NCI-H748 treated with DMSO at 0.1 percent for 48 hours (cell line): ENCODE measurements around the gene SLC38A11.
"Not testable (repeated sequence)": the region's sequence is repeated elsewhere in the genome, so short reads cannot be mapped to it uniquely, and the experiment has no call there.

Experiments
- DNase-seq: peaks from one replicate; lab custom pipeline; 2025; lab: John Stamatoyannopoulos, UW

The SLC38A11 gene, protein sequence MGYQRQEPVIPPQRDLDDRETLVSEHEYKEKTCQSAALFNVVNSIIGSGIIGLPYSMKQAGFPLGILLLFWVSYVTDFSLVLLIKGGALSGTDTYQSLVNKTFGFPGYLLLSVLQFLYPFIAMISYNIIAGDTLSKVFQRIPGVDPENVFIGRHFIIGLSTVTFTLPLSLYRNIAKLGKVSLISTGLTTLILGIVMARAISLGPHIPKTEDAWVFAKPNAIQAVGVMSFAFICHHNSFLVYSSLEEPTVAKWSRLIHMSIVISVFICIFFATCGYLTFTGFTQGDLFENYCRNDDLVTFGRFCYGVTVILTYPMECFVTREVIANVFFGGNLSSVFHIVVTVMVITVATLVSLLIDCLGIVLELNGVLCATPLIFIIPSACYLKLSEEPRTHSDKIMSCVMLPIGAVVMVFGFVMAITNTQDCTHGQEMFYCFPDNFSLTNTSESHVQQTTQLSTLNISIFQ

DNA sequence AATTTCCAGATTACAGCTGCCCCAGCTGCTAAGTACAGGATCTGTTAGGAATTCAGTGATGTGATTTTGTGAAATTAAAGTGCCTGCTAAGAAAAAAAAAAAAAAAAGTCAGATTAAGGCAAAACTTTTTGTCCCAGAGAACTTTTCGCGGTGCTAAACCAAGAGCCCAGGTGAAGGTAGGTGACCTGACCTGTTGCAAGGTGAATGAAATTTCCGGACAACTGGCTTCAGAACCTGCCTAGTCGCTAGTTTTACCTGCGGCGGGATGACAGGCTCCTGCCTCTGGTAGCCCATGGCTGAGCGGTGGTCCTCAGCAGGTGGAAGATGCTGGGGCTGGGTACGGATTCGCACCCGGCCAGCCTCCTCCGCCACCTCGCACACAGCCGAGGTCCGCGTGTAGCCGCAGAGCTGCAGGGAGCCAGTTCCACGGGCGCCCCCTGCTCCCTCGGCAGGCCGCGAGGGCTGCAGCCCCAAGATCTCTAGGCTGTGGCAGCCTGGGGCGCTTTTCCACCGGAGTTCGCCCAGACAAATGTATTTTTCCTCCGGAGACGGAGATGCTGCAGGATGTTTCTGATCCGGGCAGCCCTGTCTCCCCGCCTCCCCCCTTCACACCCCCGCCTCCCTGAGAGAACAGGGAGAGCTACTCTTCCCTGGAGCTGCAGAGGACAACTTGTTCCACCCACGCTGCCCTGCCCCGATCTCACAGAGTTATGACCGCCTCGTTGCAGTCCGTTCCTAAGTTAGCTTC, at the start of gene SLC38A11:
Gene SLC38A11 (minus strand): TSS at position 572 of the 748 bp plus-strand sequence. CDS start 278 bp downstream, at position 294.
- no peak for DNase-seq

DNA sequence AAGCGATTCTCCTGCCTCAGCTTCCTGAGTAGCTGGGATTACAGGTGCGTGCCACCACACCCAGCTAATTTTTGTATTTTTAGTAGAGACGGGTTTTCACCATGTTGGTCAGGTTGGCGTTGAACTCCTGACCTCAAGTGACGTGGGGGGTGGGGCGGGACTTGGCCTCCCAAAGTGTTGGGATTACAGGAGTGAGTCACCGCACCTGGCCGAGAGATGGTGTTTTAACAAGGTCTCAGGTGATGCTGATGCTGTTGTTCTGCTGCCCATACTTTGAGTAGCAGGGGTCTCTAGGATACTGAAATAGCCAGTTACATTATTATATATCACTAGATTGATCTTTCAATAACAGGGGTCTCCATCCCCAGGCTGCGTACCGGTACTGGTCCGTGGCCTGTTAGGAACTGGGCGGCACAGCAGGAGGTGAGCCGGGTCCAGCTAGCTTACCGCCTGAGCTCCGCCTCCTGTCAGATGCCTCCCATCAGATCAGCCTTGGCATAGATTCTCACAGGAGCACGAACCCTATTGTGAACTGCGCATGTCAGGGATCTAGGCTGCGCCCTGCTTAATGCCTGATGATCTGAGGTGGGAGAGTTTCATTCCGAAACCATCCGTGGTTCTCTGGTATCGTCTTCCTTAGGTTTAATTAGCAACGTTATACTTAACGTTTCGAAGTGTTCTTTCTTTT, 48.3 kb upstream of the SLC38A11 start:
- peak; percentile 92 for DNase-seq

DNA sequence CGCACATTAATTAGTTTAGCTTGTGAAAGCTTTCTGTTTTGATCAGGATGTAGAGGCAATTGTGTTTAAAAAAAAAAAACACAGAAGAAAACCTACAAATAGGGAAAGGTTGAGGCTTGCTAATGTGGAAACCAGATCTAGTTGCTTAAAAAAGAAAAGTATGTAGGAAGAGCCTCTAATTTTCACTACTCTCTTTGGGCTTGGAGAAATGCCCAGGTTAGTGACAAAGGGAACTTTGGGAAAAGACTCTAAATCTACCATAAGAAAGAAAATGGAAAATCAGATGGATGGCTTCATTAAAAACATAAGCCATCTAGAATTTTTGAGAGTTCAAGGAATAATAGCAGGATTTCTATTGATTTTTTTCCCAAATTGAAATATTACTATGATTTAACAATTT, 47.3 kb upstream of the SLC38A11 start:
- no peak for DNase-seq

DNA sequence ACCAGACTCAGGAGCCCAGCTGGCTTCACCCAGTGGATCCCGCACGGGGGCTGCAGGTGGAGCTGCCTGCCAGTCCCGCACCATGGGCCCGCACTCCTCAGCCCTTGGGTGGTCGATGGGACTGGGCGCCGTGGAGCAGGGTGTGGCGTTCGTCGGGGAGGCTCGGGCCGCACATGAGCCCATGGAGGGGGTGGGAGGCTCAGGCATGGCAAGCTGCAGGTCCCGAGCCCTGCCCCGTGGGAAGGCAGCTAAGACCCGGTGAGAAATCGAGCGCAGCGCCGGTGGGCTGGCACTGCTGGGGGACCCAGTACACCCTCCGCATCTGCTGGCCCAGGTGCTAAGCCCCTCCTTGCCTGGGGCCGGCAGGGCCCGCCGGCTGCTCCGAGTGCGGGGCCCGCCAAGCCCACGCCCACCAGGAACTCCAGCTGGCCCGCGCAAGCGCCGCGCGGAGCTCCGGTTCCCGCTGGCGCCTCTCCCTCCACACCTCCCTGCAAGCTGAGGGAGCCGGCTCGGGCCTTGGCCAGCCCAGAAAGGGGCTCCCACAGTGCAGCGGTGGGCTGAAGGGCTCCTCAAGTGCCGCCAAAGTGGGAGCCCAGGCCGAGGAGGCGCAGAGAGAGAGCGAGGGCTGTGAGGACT, 39.5 kb upstream of the SLC38A11 start:
- DNase-seq: not testable (repeated sequence)

DNA sequence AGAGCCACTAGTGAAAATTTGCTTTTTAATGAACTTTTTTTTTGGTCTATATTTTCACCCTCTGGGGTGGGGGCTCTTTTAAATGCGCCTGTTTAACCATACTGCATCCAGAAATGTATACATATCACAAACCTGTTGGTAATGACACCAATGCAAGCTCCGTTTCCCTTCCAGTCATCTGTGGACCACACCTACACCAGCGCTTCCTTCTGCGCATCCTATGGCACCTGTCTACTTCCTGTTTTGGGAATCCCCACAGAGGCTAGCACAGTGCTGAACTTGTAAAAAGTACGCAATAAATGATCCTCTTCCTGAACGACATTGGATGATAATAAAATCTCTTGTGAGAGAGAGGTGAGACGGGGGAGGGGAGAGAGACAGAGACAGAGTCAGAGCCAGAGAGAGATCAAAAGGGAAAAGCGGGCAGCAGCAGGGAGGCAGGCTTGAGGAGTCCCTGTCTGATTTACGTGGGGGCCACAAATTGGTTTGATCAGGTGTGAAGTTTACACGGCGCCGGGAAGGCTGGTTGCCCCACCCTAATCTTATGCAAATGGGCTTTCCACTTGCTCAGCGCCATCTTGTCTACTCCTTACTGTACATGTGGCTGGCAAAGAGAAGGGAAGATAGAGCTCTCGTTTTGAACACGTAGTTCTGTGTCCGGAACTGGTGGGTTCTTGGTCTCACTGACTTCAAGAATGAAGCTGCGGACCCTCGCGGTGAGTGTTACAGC, 38.1 kb upstream of the SLC38A11 start:
- DNase-seq: no peak

DNA sequence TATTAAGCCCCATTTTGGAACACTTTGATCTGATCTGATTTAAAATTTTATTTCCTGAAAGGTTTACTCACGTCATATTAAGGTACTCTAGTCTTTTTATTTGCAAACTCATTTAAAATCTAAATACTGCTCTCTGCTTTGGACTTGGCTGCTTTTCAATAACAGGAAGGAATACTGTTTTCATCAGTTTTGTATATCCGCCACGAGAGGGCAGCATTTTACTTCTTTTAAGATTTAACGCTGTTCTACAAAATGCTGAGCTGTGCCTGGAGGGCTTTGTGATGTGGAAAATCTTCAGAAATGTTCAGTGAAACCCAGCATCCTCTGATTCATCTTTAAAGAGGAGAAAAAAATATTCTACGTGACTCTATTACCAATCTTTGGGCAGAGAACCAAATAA, 37.5 kb upstream of the SLC38A11 start:
- peak; percentile 91 for DNase-seq

DNA sequence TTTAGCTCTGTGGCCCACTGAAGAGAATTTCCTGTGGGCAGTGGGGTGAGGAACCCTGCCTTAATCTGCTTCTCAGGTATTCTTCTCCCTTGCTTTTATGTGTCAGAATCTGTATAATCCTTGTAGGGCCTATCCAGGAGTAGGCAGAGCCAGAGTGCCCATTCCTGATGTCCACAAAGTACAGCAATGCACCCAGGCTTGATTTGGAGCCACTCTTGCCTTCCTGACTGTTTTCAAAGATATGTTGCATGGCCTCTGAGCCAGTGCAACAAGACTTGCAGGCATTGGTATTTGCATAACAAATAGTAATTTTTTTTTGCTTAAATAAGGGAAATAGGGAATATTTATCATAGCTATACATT, 36.7 kb upstream of the SLC38A11 start:
- not testable (repeated sequence) for DNase-seq

DNA sequence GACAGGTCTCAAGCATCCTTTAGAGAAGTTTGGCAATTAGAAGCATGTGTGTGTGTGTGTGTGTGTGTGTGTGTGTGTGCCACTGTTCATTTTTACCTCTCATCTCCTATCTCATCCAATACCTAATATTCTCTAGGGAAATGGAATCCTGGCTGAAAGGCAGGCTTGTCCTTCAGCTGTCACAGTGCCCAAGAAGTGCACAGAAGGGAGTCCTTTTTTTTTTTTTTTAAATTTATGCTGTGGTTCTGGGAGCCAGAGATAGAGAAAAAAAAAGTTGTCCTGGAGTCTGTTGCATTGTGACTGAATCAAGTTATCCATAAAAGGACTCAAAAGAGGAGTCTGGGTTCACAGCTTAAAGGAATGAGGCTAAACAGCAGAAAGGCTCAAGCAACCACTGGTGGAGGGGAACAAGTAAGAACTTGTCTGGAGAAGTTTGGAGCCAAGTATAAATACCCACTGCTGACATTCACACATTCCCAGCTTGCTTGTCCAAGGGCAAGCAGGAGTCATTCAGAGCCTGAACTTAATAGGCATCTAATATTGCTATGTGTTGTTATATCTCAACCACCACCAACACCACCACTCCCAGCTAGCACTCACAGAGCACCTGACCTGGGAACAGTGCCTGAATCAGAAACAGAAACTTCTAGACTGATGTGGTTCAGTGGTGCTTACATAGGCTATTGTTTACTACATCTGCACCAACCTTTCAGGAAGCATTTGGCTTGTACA, 36.2 kb upstream of the SLC38A11 start:
- DNase-seq: not testable (repeated sequence)

DNA sequence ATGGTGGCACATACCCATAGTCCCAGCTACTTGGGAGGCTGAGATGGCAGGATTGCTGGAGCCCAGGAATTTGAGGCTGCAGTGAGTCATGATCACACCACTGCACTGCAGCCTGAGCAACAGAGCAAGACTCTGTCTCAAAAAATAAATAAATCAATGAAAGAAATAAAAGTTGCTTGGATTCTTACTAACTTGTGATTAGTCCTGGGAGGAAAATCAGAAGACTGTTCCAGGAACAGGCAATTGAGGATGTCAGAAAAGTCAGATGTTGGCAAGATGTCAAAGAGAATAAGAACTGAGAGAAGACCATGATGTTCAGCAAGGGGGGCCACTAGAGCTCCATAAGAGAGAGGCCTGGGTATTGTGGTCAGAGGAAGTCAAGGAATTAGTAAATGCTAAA, 35.6 kb upstream of the SLC38A11 start:
- DNase-seq: not testable (repeated sequence)

DNA sequence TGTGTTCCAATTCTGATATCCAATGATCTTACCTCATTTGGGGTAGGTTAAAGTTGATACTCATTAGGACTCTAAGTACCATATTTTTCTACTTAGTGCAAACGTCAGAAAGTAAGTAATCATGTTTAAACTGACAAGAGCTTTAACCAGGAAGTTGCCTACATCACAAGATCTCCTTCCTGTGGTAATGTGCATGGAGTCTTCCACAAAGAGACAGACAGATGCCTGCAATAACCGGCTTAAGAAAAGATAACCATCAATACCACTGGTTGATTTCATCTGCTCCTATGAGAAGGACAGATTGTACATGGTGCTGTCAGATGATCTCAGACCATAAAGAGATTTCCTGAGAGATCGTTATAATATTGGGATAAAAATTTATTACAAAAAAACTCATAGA, 33.5 kb upstream of the SLC38A11 start:
- DNase-seq: not testable (repeated sequence)

DNA sequence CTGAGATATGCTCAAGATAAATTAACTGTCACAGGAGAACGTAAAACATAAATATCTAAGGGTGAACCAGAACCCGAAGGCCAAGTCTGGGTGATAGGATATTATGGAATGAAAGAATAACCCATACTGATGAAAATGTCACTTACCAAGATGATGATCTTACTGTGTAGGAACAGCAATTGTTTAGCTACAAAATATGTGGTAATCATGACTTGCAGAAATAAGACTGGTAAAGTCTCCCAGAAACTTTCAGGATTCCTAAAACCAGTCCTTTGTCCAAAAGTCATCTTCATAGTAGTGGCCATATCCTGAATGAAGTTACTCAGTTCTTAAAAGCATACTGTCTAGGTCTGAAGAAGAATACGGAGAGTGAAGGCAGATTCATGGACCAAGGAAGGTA, 30.7 kb upstream of the SLC38A11 start:
- DNase-seq: not testable (repeated sequence)

DNA sequence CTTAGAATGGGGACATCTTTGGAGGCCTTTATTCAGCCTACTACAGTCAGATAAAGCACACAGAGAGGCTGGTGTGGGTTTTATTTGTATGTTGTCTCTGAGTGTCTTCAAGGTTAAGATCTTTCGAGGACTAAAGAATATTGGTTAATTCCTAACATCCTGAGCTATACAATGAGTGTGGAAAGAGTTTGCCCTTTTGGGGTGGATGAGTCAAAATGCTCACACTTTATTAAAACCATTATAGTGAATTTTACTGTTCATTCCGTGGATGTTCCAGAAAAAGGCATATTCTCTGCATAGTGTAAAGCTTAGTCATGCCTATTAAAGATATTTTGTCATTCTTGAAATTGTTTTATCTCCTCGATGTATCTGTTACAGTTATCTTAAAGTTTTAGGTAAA, 29.1 kb upstream of the SLC38A11 start:
- no peak for DNase-seq

DNA sequence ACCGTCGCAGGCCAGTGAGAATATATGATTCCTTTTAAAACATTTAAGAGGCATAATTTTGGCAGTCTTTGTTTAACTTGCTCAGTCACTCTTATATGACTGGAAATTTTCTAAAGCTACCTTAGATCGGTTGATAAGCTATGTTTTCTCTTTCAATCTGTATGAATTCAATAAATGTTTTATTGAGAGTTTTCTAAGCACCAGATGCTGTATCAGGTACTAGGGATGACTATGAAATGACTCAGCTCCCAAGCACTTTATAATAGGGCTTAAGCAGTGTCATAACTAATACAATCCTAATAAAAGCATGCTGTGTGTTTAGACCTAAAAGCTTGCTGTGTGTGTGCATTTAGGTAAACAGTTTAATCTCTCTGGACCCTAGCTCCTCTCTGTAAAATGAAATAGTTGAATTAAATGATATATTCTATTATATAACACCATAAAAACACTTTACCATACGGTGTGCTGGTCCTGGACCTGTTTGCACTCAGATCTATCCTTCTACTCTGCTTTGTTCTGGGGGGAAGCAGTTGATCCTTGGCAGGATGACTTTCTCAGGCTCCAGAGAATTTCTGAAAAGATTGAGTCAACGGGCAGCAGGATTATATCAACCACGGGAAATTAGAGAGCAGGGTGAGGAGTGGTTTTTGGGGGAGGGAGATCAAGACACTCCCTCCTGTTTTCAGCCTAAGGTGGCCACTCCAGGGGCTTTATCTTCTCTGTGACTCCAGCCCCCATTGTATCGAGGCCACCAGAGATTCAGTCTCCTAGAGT, 26.1 kb upstream of the SLC38A11 start:
- no peak for DNase-seq

DNA sequence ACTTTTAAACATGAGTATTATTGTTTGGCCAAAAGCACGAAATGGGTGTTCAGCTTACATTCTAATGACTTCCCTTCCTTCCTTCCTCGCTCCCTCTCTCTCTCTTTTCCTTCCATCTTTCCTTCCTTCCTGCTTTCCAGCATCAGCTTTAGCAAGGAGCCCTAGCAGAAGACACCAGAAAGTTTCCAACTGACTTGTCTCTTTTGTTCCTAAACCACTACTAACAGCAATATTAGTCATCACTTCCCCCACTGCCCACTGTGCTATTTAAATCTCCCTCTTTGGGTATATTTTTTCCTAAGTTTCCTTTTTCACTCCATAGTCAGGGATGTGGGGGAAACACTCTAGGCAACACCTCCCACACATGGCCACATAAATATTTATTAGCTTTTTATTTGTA, 25.4 kb upstream of the SLC38A11 start:
- DNase-seq: not testable (repeated sequence)

DNA sequence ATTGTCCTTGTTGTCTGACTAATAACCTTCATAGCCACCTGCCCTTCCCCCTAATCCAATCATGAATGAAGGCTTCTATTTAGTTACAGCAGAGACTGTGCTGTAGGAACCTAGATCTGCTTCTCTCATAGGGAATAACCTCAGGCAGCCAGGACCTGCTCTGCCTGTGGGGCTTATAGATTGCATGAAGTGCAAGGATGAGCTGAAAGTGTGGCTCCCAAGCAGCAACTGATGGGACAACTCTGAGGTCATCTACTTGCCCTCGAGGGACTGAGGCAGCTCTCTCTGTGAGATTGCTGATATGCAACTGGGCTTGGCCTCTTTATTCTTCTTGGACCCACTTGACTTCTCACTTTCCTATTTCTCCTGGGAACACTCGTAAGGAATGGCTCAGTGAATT, 23.8 kb upstream of the SLC38A11 start:
- DNase-seq: no peak

DNA sequence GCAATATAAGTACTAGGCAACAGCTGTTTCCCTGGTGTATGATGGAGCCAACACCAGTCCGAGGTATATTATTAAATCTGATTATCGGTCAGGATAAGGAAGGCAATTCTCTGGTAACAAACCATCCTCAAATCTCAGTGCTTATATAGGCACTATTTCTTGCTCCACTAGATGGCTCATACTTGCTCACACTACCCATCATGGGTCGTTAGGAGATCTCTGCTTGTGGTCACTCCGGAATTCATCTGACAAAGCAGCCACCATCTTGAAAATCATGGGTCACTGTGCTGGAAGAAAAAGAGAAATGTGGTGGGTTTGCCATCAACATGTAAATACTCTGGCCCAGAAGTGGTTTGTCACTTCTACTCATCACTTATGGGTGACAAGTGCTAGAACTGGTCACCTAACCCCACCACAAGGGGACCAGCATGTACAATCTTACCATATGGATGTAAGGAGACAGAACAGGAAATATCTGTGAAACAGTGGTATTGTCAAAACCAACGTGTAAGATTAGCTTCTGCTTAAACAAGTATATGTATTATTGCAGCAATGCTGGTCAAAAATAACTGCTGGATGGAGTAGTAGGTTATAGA, 21.6 kb upstream of the SLC38A11 start:
- not testable (repeated sequence) for DNase-seq

DNA sequence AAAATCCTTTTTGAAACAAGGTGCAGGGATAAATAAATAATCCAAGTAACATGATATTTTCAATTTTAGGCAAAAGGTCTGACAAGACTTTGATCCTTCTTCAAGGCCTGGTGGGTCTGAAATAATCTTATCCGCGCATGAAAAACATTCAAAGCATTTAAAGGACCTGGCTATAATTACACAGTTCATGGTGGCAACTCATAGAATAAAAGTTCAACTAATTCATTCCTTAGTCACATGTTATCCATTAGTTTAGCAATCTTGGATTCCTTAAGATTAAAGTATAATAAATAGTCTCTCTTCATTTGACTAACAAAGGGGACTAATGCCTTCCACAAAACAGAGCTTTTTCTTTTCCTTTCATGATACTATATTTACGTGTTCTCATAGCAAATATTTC, 21.0 kb upstream of the SLC38A11 start:
- no peak for DNase-seq

DNA sequence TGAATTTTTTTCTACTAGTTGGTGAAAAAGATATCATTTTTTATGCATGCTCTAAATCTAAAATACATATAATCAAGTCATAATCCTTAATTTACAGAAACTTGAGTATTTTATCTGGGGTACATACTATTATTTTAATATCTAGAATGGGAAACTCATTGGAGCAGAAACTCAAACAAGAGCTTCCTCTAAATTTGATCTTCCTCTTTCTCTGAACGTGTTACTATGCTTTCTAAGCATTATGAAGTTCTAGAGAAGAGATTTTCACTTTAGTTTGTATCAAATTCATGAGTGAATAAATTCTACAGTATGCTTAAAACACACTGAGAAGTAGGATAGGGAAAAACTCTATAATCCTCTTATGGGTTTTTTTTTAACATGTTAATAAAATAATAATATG, 20.6 kb upstream of the SLC38A11 start:
- DNase-seq: no peak

DNA sequence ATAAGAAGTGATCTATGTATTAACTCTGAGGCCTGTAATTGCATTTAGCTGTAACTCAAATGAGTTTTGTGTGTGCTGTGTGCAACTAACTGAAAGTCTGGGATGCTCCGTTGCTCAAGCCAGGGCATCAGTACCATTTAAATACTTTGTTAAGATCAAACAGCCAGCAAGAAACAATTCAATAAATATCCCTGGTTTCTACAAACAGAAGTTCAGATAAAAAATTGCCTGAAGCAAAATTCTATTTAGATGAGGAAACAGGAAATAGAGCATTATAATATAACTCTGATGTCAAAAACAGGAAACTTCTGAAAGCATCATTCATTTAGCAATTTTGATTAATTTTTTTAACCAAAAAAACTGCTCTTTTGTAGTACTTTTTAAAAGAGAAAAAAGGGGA, 18.9 kb upstream of the SLC38A11 start:
- DNase-seq: no peak

DNA sequence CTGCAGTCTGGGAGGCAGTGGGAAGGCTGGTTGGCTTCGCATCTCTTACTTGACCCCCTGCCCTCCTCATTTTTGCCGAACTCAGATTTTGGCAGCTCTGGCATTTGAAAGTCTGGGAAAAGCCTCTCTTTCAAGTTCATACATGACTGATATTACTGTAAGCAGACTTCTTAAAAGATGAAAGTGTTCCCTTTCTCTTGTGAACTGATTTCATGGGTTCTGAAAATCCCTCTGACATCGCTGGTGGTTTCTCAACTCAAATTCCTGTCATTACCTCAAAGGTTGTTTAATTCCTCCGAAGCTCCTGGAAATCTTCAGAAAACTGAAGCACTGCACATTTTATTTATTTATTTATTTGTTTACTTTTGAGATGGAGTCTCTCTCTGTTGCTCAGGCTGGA, 16.9 kb upstream of the SLC38A11 start:
- DNase-seq: no peak
